AG10803 (cell line): Measurements from ENCODE around the gene TTLL8.

Source experiments
- DNase-seq: peaks from one replicate; pipeline ENCODE4 v3.0.0; 2010; ENCODE audit warnings: low read depth
- H3K4me3 ChIP-seq: 2 replicates; pipeline ENCODE4 v1.5.1; 2011; ENCODE audit warnings: mild to moderate bottlenecking, low read length, control low read depth
- TF ChIP-seq, protein P1 (sequence below): conservative IDR thresholded peaks from 2 replicates; pipeline ENCODE4 v1.5.1; 2011; ENCODE audit warnings: mild to moderate bottlenecking, low read length, control low read depth, inconsistent platforms

TTLL8 gene

DNA sequence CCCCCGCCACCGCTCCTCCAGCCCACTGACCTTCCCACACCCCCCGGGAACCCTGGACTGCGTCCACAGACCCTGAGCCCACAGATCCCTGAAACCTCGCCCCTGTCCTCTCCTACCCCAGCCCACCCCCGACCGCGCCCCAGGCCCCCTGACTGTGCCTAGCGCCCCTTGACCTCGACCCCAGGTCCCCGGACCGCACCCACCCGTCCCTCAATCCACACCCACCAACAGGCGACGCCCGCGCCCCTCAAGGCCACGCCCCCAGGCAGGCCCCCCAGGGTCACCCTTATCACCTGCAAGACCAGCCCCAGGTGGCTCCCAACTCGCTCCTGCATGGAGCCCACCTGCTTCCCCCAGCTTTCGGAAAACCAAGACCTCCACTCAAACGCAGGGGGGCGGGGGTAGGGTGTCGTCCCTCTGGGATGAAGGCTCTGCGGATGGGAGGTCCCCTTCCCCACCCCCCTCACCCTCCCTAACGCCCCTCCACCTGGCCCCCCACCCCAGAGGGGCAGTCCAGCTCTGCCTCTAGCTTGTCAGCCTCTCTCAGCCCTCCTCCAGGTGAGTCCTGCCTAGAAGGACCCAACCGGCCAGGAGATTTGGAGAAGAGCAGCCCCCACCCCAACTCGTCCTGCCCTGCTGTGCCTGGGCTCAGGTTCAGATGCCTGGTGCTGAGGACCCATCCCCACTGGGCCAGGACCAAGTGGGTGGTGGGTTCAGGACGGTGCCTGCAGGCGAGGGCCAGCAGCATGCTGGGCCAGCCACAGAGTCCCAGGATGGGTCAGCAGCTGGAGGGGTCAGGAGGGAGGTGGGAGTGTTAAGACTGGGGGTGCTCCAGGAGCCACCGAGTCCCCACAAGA, 42.4 kb downstream of the TTLL8 start:
- no peak overlapping the region for H3K4me3 ChIP-seq
- DNase-seq, result no peak
- TF ChIP-seq, protein P1, sequence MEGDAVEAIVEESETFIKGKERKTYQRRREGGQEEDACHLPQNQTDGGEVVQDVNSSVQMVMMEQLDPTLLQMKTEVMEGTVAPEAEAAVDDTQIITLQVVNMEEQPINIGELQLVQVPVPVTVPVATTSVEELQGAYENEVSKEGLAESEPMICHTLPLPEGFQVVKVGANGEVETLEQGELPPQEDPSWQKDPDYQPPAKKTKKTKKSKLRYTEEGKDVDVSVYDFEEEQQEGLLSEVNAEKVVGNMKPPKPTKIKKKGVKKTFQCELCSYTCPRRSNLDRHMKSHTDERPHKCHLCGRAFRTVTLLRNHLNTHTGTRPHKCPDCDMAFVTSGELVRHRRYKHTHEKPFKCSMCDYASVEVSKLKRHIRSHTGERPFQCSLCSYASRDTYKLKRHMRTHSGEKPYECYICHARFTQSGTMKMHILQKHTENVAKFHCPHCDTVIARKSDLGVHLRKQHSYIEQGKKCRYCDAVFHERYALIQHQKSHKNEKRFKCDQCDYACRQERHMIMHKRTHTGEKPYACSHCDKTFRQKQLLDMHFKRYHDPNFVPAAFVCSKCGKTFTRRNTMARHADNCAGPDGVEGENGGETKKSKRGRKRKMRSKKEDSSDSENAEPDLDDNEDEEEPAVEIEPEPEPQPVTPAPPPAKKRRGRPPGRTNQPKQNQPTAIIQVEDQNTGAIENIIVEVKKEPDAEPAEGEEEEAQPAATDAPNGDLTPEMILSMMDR, result no peak

DNA sequence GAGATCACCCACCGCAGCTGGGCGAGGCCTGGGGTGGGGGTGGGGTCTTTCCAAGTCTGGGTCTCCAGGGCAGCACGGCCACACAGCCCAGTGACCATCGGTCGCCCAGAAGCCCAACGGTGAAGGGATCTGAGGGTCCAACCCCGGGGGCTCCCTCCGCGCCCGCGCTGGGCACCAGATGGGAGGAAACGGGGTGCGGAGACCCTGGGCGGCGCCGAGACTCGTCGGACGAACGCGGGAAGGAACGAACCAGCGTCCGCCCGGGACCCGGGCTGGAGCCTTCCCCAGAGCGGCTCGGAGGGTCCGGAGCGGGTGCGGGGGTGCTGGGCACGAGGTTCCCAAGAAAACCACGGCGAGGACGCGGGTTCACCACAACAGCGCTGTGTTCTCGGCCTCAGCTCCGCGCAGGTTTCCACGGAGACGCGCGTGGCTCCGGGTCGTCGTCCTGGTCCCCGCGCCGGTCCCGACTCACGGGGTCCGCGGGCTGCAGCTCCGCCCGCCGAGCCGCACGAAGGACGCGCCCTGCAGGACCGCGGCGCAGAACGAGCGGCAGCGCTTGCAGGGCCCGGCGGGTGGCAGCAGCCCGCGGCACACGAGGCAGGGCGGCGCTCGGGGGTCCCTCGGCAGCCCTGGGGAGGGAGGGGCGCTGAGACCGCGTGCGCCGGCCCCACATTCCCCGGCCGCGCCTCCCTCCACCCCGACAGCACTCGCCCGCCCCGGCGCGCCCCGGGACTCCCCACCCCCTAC, 43.3 kb downstream of the TTLL8 start:
- TF ChIP-seq, protein P1, result no peak
- no peak overlapping the region for H3K4me3 ChIP-seq
- no peak for DNase-seq

GRCh38 chr22:50014053-50014501, 44.0 kb downstream of the TTLL8 start:
- TF ChIP-seq, protein P1, result no peak
- DNase-seq, result no peak

GRCh38 chr22:50012211-50013181, 45.6 kb downstream of the TTLL8 start, which contains the start of gene IL17REL:
Gene IL17REL, minus strand, starts transcription at chr22:50012765. Its CDS starts 119 bp downstream, at chr22:50012646.
- H3K4me3 ChIP-seq, result no peak within 1 kb of the TSS
- TF ChIP-seq, protein P1, result peak; percentile 28
- DNase-seq, result peak; percentile 5

More at GRCh38 chr22:50014053-50014501, 44.0 kb downstream of the TTLL8 start:
- H3K4me3 ChIP-seq, result no peak overlapping the region

DNA sequence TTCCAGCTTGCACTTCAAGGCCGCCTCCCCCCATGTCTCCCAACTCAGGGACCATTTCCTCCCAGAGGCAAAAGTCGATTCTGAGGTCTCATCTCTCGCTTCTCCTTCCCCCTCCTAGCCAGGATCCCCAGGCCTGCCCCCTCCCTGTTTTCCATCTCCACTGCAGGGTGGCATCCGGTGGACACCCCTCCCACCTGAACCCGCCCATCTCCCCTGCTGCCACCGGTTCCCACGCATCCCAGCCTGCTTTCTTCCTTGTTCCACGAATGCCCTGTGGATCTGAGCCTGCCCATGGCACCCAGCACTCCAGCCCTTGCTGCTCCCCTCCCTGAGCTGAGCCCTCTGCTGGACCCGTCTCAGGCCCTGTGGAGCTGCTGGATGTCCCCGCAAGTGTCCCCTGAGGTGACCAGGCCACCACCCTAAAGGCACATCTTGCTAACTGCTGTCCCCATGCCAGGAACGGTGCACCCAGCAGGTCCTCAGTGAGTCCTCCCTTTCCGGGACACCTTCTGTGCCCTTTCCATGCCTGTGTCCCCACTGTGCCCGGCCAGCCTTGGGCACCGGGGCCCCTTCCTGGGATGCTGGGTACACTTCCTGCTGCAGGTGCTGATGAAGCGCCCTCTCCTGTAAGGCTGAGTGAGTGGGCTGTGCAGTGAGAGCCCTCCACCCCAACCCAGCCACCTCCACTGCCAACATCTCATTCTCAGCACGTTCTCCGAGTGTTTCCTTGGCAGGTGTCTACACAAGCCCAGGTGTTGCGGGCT, 46.5 kb downstream of the TTLL8 start:
- no peak overlapping the region for H3K4me3 ChIP-seq
- TF ChIP-seq, protein P1, result no peak
- no peak for DNase-seq
